Subcutaneous abdominal adipose tissue (tissue), 5 donors: ENCODE measurements around the gene OOSP3.
"Not testable (repeated sequence)": the region's sequence is repeated elsewhere in the genome, so short reads cannot be mapped to it uniquely, and the experiment has no call there.

ENCODE experiments used
- H3K27ac ChIP-seq: one replicate; pipeline ENCODE4 v1.7.0; 2013; ENCODE audit warnings: low read depth, mild to moderate bottlenecking, inconsistent platforms, low read length, moderate library complexity
- H3K27me3 ChIP-seq, 5 donors: one replicate each; pipeline ENCODE4 v1.7.0; 2013; ENCODE audit warnings: low read length in 5 of 5, inconsistent platforms in 1 of 5; ENCODE audit not compliant: control insufficient read depth in 5 of 5, insufficient read depth in 4 of 5
- H3K36me3 ChIP-seq, 5 donors: one replicate each; pipeline ENCODE4 v1.7.0; 2013; ENCODE audit warnings: low read length in 5 of 5; ENCODE audit not compliant: control insufficient read depth in 5 of 5, insufficient read depth in 5 of 5
- H3K4me1 ChIP-seq, 5 donors: one replicate each; pipeline ENCODE4 v1.7.0; 2013; ENCODE audit warnings: low read length in 5 of 5, mild to moderate bottlenecking in 3 of 5, moderate library complexity in 1 of 5; ENCODE audit not compliant: control insufficient read depth in 5 of 5, insufficient read depth in 5 of 5
- H3K4me3 ChIP-seq, 5 donors: one replicate each; pipeline ENCODE4 v1.7.0; 2013; ENCODE audit warnings: low read length in 5 of 5, low read depth in 1 of 5
- H3K9ac ChIP-seq, 5 donors: one replicate each; pipeline ENCODE4 v1.7.0; 2013; ENCODE audit warnings: low read length in 5 of 5, mild to moderate bottlenecking in 4 of 5, moderate library complexity in 3 of 5
- H3K9me3 ChIP-seq, 5 donors: one replicate each; pipeline ENCODE4 v1.7.0; 2013; ENCODE audit warnings: low read length in 5 of 5; ENCODE audit not compliant: control insufficient read depth in 5 of 5
- donor health status: healthy.
- donor health status: healthy.
- donor health status: healthy.
- donor health status: healthy.
- donor health status: healthy.

Gene OOSP3

GRCh38 chr11:59878575-59878974 is at the start of gene OOSP3:
Gene OOSP3, plus strand, starts transcription at chr11:59878782. Its CDS starts 27 bp downstream, at chr11:59878809.
- no peaks in the 10 kb centered on the region for H3K4me1 ChIP-seq
- H3K36me3 ChIP-seq = no peaks in the 10 kb centered on the region
- H3K27me3 ChIP-seq = peaks cover 0 to 2% (median 0%) of the 10 kb centered on the region in 5 donors
- no peak within 1 kb of the TSS for H3K4me3 ChIP-seq
- no peak within 1 kb of the TSS for H3K27ac ChIP-seq
- H3K9ac ChIP-seq = no peak within 1 kb of the TSS
- H3K9me3 ChIP-seq = no peaks in the 10 kb centered on the region

- no peak overlapping the region for H3K4me3 ChIP-seq
- H3K27ac ChIP-seq = no peak overlapping the region
- no peaks in the 10 kb centered on the region for H3K9me3 ChIP-seq
- no peaks in the 10 kb centered on the region for H3K4me1 ChIP-seq
- no peaks in the 10 kb centered on the region for H3K36me3 ChIP-seq
- H3K9ac ChIP-seq = no peak overlapping the region
- H3K27me3 ChIP-seq = no peaks in the 10 kb centered on the region
These were observed 49.2 kb upstream of the OOSP3 start for GRCh38 chr11:59829358-59829757.

GRCh38 chr11:59833602-59834001 is 45.0 kb upstream of the OOSP3 start:
- Histone ChIP-seq H3K4me3 (no peak overlapping the region), H3K9me3 (no peaks in the 10 kb centered on the region), H3K36me3 (no peaks in the 10 kb centered on the region), H3K4me1 (no peaks in the 10 kb centered on the region), H3K27me3 (peaks cover 0 to 3% (median 0%) of the 10 kb centered on the region in 5 donors), H3K27ac (no peak overlapping the region), H3K9ac (no peak overlapping the region)

DNA sequence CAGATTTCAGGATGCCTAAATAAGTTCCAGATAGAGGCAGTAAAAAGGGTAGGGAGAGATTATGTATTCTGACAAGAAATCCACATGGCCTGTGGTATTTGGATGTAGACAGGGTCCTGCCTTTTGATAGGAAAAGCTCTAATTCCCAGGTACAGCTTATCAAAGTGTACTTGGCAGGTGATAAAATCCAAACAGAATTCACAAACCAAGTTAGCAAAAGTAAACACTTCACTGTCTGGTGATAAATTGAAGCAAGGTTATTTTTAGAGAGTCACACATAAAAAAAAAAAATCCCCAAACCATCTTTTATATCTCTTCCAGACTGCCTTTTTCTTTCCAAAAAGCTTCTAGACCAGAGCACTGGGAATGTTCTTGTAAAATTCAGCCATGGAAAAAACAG is 39.0 kb upstream of the OOSP3 start:
- Histone ChIP-seq H3K27me3 (peaks cover 0 to 3% (median 0%) of the 10 kb centered on the region in 5 donors), H3K4me1 (no peaks in the 10 kb centered on the region), H3K9me3 (no peaks in the 10 kb centered on the region)

DNA sequence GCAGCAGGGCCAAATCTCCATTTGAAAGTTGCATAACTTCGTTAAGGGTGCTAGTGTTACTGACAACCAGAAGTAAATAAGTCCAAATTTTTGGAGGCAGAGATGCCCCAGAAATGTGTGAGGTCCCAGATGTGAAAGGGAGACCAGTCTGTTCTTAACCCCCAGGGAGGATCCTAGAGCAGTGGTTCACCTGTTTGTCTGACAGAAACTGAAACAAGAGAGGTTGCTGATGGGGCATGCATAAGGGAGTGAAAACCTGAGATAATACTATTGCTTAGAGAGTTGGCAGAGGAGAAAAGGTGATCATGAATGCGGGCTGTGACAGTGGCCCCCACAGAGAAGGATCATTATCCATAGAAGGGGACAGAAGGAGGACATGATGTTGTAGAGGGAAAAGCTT is 37.1 kb upstream of the OOSP3 start:
- H3K4me1 ChIP-seq = no peaks in the 10 kb centered on the region

More for the DNA sequence above, 39.0 kb upstream of the OOSP3 start:
- no peak overlapping the region for H3K4me3 ChIP-seq
- H3K9ac ChIP-seq = no peak overlapping the region
- no peaks in the 10 kb centered on the region for H3K36me3 ChIP-seq
- H3K27ac ChIP-seq = no peak overlapping the region

GRCh38 chr11:59842316-59842715 is 36.3 kb upstream of the OOSP3 start:
- no peak overlapping the region for H3K4me3 ChIP-seq
- peaks cover 0 to 3% (median 0%) of the 10 kb centered on the region in 5 donors for H3K27me3 ChIP-seq
- H3K36me3 ChIP-seq = no peaks in the 10 kb centered on the region
- no peaks in the 10 kb centered on the region for H3K9me3 ChIP-seq
- no peak overlapping the region for H3K27ac ChIP-seq
- no peaks in the 10 kb centered on the region for H3K4me1 ChIP-seq
- no peak overlapping the region for H3K9ac ChIP-seq

More for the DNA sequence above, 37.1 kb upstream of the OOSP3 start:
- Histone ChIP-seq H3K9me3 (no peaks in the 10 kb centered on the region), H3K9ac (no peak overlapping the region), H3K36me3 (no peaks in the 10 kb centered on the region), H3K27me3 (peaks cover 0 to 3% (median 0%) of the 10 kb centered on the region in 5 donors), H3K27ac (no peak overlapping the region), H3K4me3 (no peak overlapping the region)

DNA sequence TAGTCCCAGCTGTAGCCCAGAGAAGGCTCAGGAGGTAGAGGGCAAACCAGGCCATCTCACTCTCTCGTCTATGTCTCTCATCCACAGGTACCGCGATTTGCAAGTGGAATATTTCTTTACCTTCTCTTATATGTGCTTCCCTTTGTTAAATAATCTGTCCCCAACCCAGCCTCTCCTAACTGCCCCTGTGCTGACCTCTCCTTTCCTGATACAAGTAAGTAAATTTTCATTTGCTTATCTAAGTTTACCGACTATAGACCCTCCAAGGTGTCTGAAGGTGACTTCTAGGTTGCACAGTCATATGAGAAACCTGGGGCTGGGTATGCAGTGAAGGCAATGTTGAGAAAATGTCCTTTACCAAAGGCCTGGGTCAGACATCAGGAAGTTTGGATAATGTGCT is 33.2 kb upstream of the OOSP3 start, which contains the start of gene CBLIF:
Gene CBLIF (minus strand): TSS at position 101 of the 400 bp plus-strand sequence. CDS start 46 bp downstream, at position 55.
- Histone ChIP-seq H3K9ac (no peak within 1 kb of the TSS), H3K9me3 (no peaks in the 10 kb centered on the region), H3K4me1 (no peaks in the 10 kb centered on the region), H3K27ac (no peak within 1 kb of the TSS), H3K4me3 (no peak within 1 kb of the TSS), H3K36me3 (no peaks in the 10 kb centered on the region), H3K27me3 (no peaks in the 10 kb centered on the region)

- H3K4me3 ChIP-seq = no peak overlapping the region
- H3K9ac ChIP-seq = no peak overlapping the region
- no peaks in the 10 kb centered on the region for H3K27me3 ChIP-seq
- no peaks in the 10 kb centered on the region for H3K9me3 ChIP-seq
- H3K36me3 ChIP-seq = no peaks in the 10 kb centered on the region
- H3K27ac ChIP-seq = no peak overlapping the region
- no peaks in the 10 kb centered on the region for H3K4me1 ChIP-seq
These were observed 32.0 kb upstream of the OOSP3 start for GRCh38 chr11:59846556-59846955.

GRCh38 chr11:59847626-59848025 is 31.0 kb upstream of the OOSP3 start:
- Histone ChIP-seq H3K27ac (no peak overlapping the region), H3K27me3 (no peaks in the 10 kb centered on the region), H3K4me1 (no peaks in the 10 kb centered on the region), H3K9ac (no peak overlapping the region), H3K36me3 (no peaks in the 10 kb centered on the region), H3K9me3 (no peaks in the 10 kb centered on the region), H3K4me3 (no peak overlapping the region)

DNA sequence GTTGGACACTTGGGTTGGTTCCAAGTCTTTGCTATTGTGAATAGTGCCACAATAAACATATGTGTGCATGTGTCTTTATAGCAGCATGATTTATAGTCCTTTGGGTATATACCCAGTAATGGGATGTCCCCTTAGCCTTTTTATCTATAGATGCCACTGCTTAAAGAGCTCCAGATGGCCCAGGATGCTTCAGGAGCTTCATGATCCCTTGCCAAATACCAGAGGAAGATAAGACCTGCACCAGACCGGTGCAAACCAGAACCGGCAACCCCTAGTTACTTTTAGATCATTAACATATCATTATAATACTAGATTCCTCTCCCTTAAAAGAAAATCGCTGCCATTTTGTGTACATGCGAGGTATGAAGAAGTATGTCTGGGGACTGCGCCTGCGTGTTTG is 30.1 kb upstream of the OOSP3 start:
- not testable (repeated sequence) for H3K9me3 ChIP-seq, H3K36me3 ChIP-seq, H3K27me3 ChIP-seq, H3K9ac ChIP-seq, H3K4me1 ChIP-seq, H3K4me3 ChIP-seq, H3K27ac ChIP-seq

DNA sequence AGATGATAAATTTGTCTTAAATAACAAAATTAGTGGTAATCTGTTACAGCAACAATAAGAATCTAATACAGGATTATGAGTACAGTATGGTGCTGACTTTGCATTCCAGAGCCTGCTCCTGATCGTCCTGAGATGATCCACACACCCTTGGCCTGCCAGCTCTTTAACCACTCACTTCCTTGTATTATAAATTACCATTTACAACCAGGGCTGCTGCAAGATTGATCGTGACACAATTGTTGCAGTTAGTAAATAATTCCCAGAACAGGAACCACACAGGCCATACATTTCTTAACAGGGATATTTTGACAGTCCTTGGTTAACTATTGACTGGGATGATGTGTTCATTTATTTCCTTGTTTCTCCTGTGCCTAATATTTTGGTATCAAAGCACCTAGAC is 29.5 kb upstream of the OOSP3 start:
- H3K4me3 ChIP-seq = no peak overlapping the region

More for the DNA sequence above, 29.5 kb upstream of the OOSP3 start:
- H3K4me1 ChIP-seq = no peaks in the 10 kb centered on the region
- H3K9ac ChIP-seq = no peak overlapping the region
- no peaks in the 10 kb centered on the region for H3K9me3 ChIP-seq
- H3K36me3 ChIP-seq = no peaks in the 10 kb centered on the region
- H3K27ac ChIP-seq = no peak overlapping the region
- H3K27me3 ChIP-seq = no peaks in the 10 kb centered on the region
